Measurements from ENCODE around the gene KIAA1549. TPM values are rescaled to one million over a fixed set of nuclear protein-coding genes. Genes with fewer than 3 reads are reported as not detected.

KIAA1549 gene
- total and polyA plus RNA-seq, 5 donors from 2014 or later, result 0.10 TPM; not detected in 4

- H3K4me3 ChIP-seq (ENCODE audit: low read depth, low read length), result no peak overlapping the region
- no peaks in the 10 kb centered on the region for H3K36me3 Mint-ChIP-seq
- H3K4me3 Mint-ChIP-seq, result no peak overlapping the region
- H3K9me3 Mint-ChIP-seq, result peaks cover 0 to 1% (median 0%) of the 10 kb centered on the region in 7 donors
- peaks cover 7% of the 10 kb centered on the region for H3K27me3 ChIP-seq (ENCODE audit: control insufficient read depth, insufficient read depth, low read length)
- H3K9me3 ChIP-seq (ENCODE audit: control insufficient read depth in 2 of 2, low read length in 2 of 2), result no peaks in the 10 kb centered on the region
- H3K27ac ChIP-seq (ENCODE audit: insufficient read depth, low read length, poor library complexity, severe bottlenecking), result no peak overlapping the region
- peaks cover 0 to under 1% (median under 1%) of the 10 kb centered on the region in 4 donors for H3K4me1 Mint-ChIP-seq
- H3K4me1 ChIP-seq (ENCODE audit: control insufficient read depth, insufficient read depth, low read length, poor library complexity, severe bottlenecking), result no peaks in the 10 kb centered on the region
- DNase-seq, result no peak
- H3K27ac Mint-ChIP-seq, result no peak overlapping the region
- H3K27me3 Mint-ChIP-seq, result peaks cover 27% of the 10 kb centered on the region
- H3K36me3 ChIP-seq (ENCODE audit: control insufficient read depth, insufficient read depth, low read length), result no peaks in the 10 kb centered on the region
- ATAC-seq (ENCODE audit: low read depth in 2 of 2), result no peak
Measured at GRCh38 chr7:138892812-138893211, 88.4 kb downstream of the KIAA1549 start.

GRCh38 chr7:138892006-138892630 lies 89.1 kb downstream of the KIAA1549 start:
- no peaks in the 10 kb centered on the region for H3K36me3 ChIP-seq (ENCODE audit: control insufficient read depth, insufficient read depth, low read length)
- no peak overlapping the region for H3K27ac ChIP-seq (ENCODE audit: insufficient read depth, low read length, poor library complexity, severe bottlenecking)
- ATAC-seq (ENCODE audit: low read depth in 2 of 2) (no peak), DNase-seq (no peak)
- H3K27me3 ChIP-seq (ENCODE audit: control insufficient read depth, insufficient read depth, low read length), result peaks cover 7% of the 10 kb centered on the region
- no peak overlapping the region for H3K4me3 ChIP-seq (ENCODE audit: low read depth, low read length)
- Mint-ChIP-seq H3K4me3 (no peak overlapping the region), H3K9me3 (peaks cover 0 to 1% (median 0%) of the 10 kb centered on the region in 7 donors), H3K4me1 (peaks cover 0 to 5% (median 0%) of the 10 kb centered on the region in 4 donors), H3K27me3 (peaks cover 27% of the 10 kb centered on the region), H3K36me3 (no peaks in the 10 kb centered on the region), H3K27ac (no peak overlapping the region)
- H3K4me1 ChIP-seq (ENCODE audit: control insufficient read depth, insufficient read depth, low read length, poor library complexity, severe bottlenecking), result no peaks in the 10 kb centered on the region
- H3K9me3 ChIP-seq (ENCODE audit: control insufficient read depth in 2 of 2, low read length in 2 of 2), result no peaks in the 10 kb centered on the region

DNA sequence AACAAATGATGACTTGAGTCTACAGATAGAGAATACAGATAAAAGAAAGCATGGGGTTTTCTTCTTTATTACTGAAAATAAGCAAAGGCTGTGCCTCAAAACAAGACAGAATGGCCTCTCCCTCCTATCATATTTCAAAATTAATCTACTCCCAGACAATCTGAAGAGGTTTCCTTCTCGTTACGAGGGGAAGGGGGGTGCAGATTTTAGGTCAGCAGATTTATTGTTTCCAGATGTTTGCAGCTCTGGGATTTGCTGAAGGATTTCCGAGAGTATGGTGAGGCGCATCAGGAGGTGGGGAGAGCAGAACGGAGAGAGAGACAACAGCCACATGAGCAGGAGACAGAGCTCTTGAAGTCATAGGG lies 89.8 kb downstream of the KIAA1549 start:
- H3K9me3 ChIP-seq (ENCODE audit: control insufficient read depth in 2 of 2, low read length in 2 of 2), result no peaks in the 10 kb centered on the region
- no peaks in the 10 kb centered on the region for H3K36me3 ChIP-seq (ENCODE audit: control insufficient read depth, insufficient read depth, low read length)
- peaks cover 27% of the 10 kb centered on the region for H3K27me3 Mint-ChIP-seq
- H3K36me3 Mint-ChIP-seq, result no peaks in the 10 kb centered on the region
- no peak overlapping the region for H3K4me3 ChIP-seq (ENCODE audit: low read depth, low read length)
- peaks cover 0 to 1% (median 0%) of the 10 kb centered on the region in 7 donors for H3K9me3 Mint-ChIP-seq
- no peak for DNase-seq
- peaks cover 7% of the 10 kb centered on the region for H3K27me3 ChIP-seq (ENCODE audit: control insufficient read depth, insufficient read depth, low read length)
- H3K27ac ChIP-seq (ENCODE audit: insufficient read depth, low read length, poor library complexity, severe bottlenecking), result no peak overlapping the region
- H3K4me1 Mint-ChIP-seq, result peaks cover 0 to 8% (median 3%) of the 10 kb centered on the region in 4 donors
- no peaks in the 10 kb centered on the region for H3K4me1 ChIP-seq (ENCODE audit: control insufficient read depth, insufficient read depth, low read length, poor library complexity, severe bottlenecking)
- no peak for ATAC-seq (ENCODE audit: low read depth in 2 of 2)
- H3K4me3 Mint-ChIP-seq, result no peak overlapping the region
- H3K27ac Mint-ChIP-seq, result peak overlapping the region in 2 of 3 donors; percentile 57 to 91

- Mint-ChIP-seq H3K27ac (peak overlapping the region in 2 of 3 donors; percentile 32 to 57), H3K4me1 (peaks cover 0 to 11% (median 5%) of the 10 kb centered on the region in 4 donors), H3K9me3 (peaks cover 0 to 1% (median 0%) of the 10 kb centered on the region in 7 donors), H3K4me3 (no peak overlapping the region), H3K36me3 (no peaks in the 10 kb centered on the region), H3K27me3 (peaks cover 21% of the 10 kb centered on the region)
- no peaks in the 10 kb centered on the region for H3K4me1 ChIP-seq (ENCODE audit: control insufficient read depth, insufficient read depth, low read length, poor library complexity, severe bottlenecking)
- no peaks in the 10 kb centered on the region for H3K9me3 ChIP-seq (ENCODE audit: control insufficient read depth in 2 of 2, low read length in 2 of 2)
- no peak overlapping the region for H3K4me3 ChIP-seq (ENCODE audit: low read depth, low read length)
- no peak for DNase-seq
- no peak for ATAC-seq (ENCODE audit: low read depth in 2 of 2)
- no peak overlapping the region for H3K27ac ChIP-seq (ENCODE audit: insufficient read depth, low read length, poor library complexity, severe bottlenecking)
- peaks cover 7% of the 10 kb centered on the region for H3K27me3 ChIP-seq (ENCODE audit: control insufficient read depth, insufficient read depth, low read length)
- no peaks in the 10 kb centered on the region for H3K36me3 ChIP-seq (ENCODE audit: control insufficient read depth, insufficient read depth, low read length)
Measured at GRCh38 chr7:138890499-138891445, 90.4 kb downstream of the KIAA1549 start.

- H3K36me3 ChIP-seq (ENCODE audit: control insufficient read depth, insufficient read depth, low read length), result no peaks in the 10 kb centered on the region
- H3K27me3 ChIP-seq (ENCODE audit: control insufficient read depth, insufficient read depth, low read length), result no peaks in the 10 kb centered on the region
- Mint-ChIP-seq H3K27me3 (peaks cover 21% of the 10 kb centered on the region), H3K27ac (peak overlapping the region in 1 of 3 donors; percentile 27), H3K9me3 (peaks cover 0 to 1% (median 0%) of the 10 kb centered on the region in 7 donors), H3K4me1 (peaks cover 0 to 11% (median 5%) of the 10 kb centered on the region in 4 donors), H3K4me3 (no peak overlapping the region), H3K36me3 (no peaks in the 10 kb centered on the region)
- no peak for DNase-seq
- no peak overlapping the region for H3K27ac ChIP-seq (ENCODE audit: insufficient read depth, low read length, poor library complexity, severe bottlenecking)
- H3K9me3 ChIP-seq (ENCODE audit: control insufficient read depth in 2 of 2, low read length in 2 of 2), result no peaks in the 10 kb centered on the region
- no peaks in the 10 kb centered on the region for H3K4me1 ChIP-seq (ENCODE audit: control insufficient read depth, insufficient read depth, low read length, poor library complexity, severe bottlenecking)
- H3K4me3 ChIP-seq (ENCODE audit: low read depth, low read length), result no peak overlapping the region
- no peak for ATAC-seq (ENCODE audit: low read depth in 2 of 2)
Measured at GRCh38 chr7:138889582-138890498, 91.3 kb downstream of the KIAA1549 start.

DNA sequence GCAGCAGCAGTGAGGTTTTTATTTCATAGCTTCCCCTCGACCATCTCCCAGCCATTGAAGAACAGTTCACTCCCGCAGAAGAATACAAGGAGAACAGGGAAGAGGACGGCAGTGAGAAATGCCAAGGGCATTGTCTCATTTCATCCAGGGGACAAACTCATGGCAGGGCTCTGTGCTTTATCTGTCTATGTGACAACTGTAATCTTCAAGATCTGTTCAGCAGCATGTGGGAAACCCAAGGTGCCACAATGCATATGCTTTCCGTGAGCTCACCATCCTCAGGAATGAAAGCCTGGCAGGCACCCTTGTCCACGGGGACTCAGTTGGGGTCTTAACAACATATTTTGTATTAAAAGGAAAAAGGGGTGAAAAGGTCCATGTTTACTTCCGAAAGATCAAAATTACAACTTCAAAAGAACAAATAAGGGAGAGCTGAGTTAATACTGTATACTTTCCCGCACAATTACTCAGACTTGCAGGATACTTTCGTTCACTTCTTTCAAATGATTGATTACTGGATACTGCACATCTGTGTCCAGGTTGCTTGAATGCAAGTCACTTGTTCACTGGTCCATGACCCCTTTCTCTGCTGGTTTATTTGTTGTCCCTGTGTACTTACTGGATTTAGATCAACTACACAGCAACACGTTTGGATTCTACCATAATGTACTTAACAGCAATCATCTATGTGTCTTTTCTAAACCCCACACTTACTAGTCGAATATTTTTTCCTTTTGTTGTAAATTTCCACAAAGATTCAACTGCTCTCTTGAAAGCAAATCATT lies 93.1 kb downstream of the KIAA1549 start:
- H3K27ac ChIP-seq (ENCODE audit: insufficient read depth, low read length, poor library complexity, severe bottlenecking), result no peak overlapping the region
- Mint-ChIP-seq H3K4me1 (peaks cover 0 to 11% (median 5%) of the 10 kb centered on the region in 4 donors), H3K36me3 (no peaks in the 10 kb centered on the region), H3K27me3 (peaks cover 8% of the 10 kb centered on the region), H3K27ac (peak overlapping the region in 2 of 3 donors; percentile 69 to 85), H3K4me3 (no peak overlapping the region), H3K9me3 (peaks cover 0 to under 1% (median 0%) of the 10 kb centered on the region in 7 donors)
- H3K4me1 ChIP-seq (ENCODE audit: control insufficient read depth, insufficient read depth, low read length, poor library complexity, severe bottlenecking), result no peaks in the 10 kb centered on the region
- H3K4me3 ChIP-seq (ENCODE audit: low read depth, low read length), result no peak overlapping the region
- no peaks in the 10 kb centered on the region for H3K27me3 ChIP-seq (ENCODE audit: control insufficient read depth, insufficient read depth, low read length)
- no peaks in the 10 kb centered on the region for H3K9me3 ChIP-seq (ENCODE audit: control insufficient read depth in 2 of 2, low read length in 2 of 2)
- DNase-seq (no peak), ATAC-seq (ENCODE audit: low read depth in 2 of 2) (no peak)
- no peaks in the 10 kb centered on the region for H3K36me3 ChIP-seq (ENCODE audit: control insufficient read depth, insufficient read depth, low read length)

Data from CD4-positive, CD25-positive, alpha-beta regulatory T cell (primary cell).